Measurements from ENCODE around the gene MAP2. TPM values are rescaled to one million over a fixed set of nuclear protein-coding genes. Genes with fewer than 3 reads are reported as not detected.

MAP2 gene
- total and polyA plus RNA-seq, 4 donors: 0.70 to 4.2 (median 1.9) TPM

- no peak for DNase-seq (ENCODE audit: low spot score)
- Histone ChIP-seq H3K9ac (ENCODE audit: low read depth in 1 of 2, low read length in 2 of 2) (no peak overlapping the region), H3K9me3 (ENCODE audit: control insufficient read depth in 4 of 4, low read length in 3 of 4) (peaks cover 0 to 11% (median 0%) of the 10 kb centered on the region in 4 donors), H3K27ac (ENCODE audit: low read depth in 1 of 2, low read length in 2 of 2) (no peak overlapping the region), H3K4me1 (ENCODE audit: control insufficient read depth in 4 of 4, insufficient read depth in 4 of 4, low read length in 3 of 4) (no peaks in the 10 kb centered on the region), H3K36me3 (ENCODE audit: control insufficient read depth in 4 of 4, insufficient read depth in 3 of 4, low read depth in 1 of 4, low read length in 3 of 4) (no peaks in the 10 kb centered on the region), H3K27me3 (ENCODE audit: control insufficient read depth in 4 of 4, insufficient read depth in 4 of 4, low read length in 3 of 4) (no peaks in the 10 kb centered on the region), H3K4me3 (ENCODE audit: low read depth in 1 of 3, low read length in 3 of 3) (no peak overlapping the region)
- TF ChIP-seq HNF4A (conservative IDR thresholded peaks at IDR 0.05) (no peak), TAF1 (conservative IDR thresholded peaks at IDR 0.05) (no peak), SP1 (IDR thresholded peaks at IDR 0.05) (no peak), GABPA (IDR thresholded peaks at IDR 0.05 in 1 of 2, conservative IDR thresholded peaks at IDR 0.05 in 1 of 2) (no peak), EGR1 (IDR thresholded peaks at IDR 0.05; ENCODE audit: low read depth in 2 of 2) (no peak)
- 76% methylated on average over 1 of the region's 1 CpG for WGBS
Measured at GRCh38 chr2:209413311-209414014, 10.4 kb upstream of the MAP2 start.

GRCh38 chr2:209416913-209417312 is 6.9 kb upstream of the MAP2 start:
- no peak overlapping the region for H3K9ac ChIP-seq (ENCODE audit: low read depth in 1 of 2, low read length in 2 of 2)
- no peak for DNase-seq (ENCODE audit: low spot score)
- no peaks in the 10 kb centered on the region for H3K4me1 ChIP-seq (ENCODE audit: control insufficient read depth in 4 of 4, insufficient read depth in 4 of 4, low read length in 3 of 4)
- H3K9me3 ChIP-seq (ENCODE audit: control insufficient read depth in 4 of 4, low read length in 3 of 4): peaks cover 0 to 11% (median 0%) of the 10 kb centered on the region in 4 donors
- no peak overlapping the region for H3K27ac ChIP-seq (ENCODE audit: low read depth in 1 of 2, low read length in 2 of 2)
- no peaks in the 10 kb centered on the region for H3K27me3 ChIP-seq (ENCODE audit: control insufficient read depth in 4 of 4, insufficient read depth in 4 of 4, low read length in 3 of 4)
- no peak overlapping the region for H3K4me3 ChIP-seq (ENCODE audit: low read depth in 1 of 3, low read length in 3 of 3)
- no peaks in the 10 kb centered on the region for H3K36me3 ChIP-seq (ENCODE audit: control insufficient read depth in 4 of 4, insufficient read depth in 3 of 4, low read depth in 1 of 4, low read length in 3 of 4)
- TF ChIP-seq SP1 (IDR thresholded peaks at IDR 0.05) (no peak), REST (IDR thresholded peaks at IDR 0.05) (no peak), FOXA1 (IDR thresholded peaks at IDR 0.05) (no peak), JUND (IDR thresholded peaks at IDR 0.05) (no peak), TAF1 (conservative IDR thresholded peaks at IDR 0.05) (no peak), YY1 (IDR thresholded peaks at IDR 0.05) (no peak)

GRCh38 chr2:209422191-209422754 is 1.6 kb upstream of the MAP2 start:
- no peak for DNase-seq (ENCODE audit: low spot score)
- Histone ChIP-seq H3K4me1 (ENCODE audit: control insufficient read depth in 4 of 4, insufficient read depth in 4 of 4, low read length in 3 of 4) (peaks cover 0 to 15% (median 10%) of the 10 kb centered on the region in 4 donors), H3K9ac (ENCODE audit: low read depth in 1 of 2, low read length in 2 of 2) (no peak overlapping the region), H3K36me3 (ENCODE audit: control insufficient read depth in 4 of 4, insufficient read depth in 3 of 4, low read depth in 1 of 4, low read length in 3 of 4) (no peaks in the 10 kb centered on the region), H3K4me3 (ENCODE audit: low read depth in 1 of 3, low read length in 3 of 3) (no peak overlapping the region), H3K27ac (ENCODE audit: low read depth in 1 of 2, low read length in 2 of 2) (no peak overlapping the region), H3K9me3 (ENCODE audit: control insufficient read depth in 4 of 4, low read length in 3 of 4) (no peaks in the 10 kb centered on the region), H3K27me3 (ENCODE audit: control insufficient read depth in 4 of 4, insufficient read depth in 4 of 4, low read length in 3 of 4) (peaks cover 0 to 6% (median 0%) of the 10 kb centered on the region in 4 donors)
- TF ChIP-seq MAX (IDR thresholded peaks at IDR 0.05): no peak
- no peak for TF ChIP-seq TAF1 (conservative IDR thresholded peaks at IDR 0.05)
- no peak for TF ChIP-seq NR2F2 (IDR thresholded peaks at IDR 0.05)
- TF ChIP-seq CTCF (IDR thresholded peaks at IDR 0.05; ENCODE audit: low read depth, low read length, missing input control): no peak
- no peak for TF ChIP-seq ATF3 (IDR thresholded peaks at IDR 0.05)
- no peak for TF ChIP-seq RXRA (IDR thresholded peaks at IDR 0.05)
- no peak for TF ChIP-seq YY1 (IDR thresholded peaks at IDR 0.05)
- no peak for TF ChIP-seq EGR1 (IDR thresholded peaks at IDR 0.05; ENCODE audit: low read depth in 2 of 2)
- no peak for TF ChIP-seq JUND (IDR thresholded peaks at IDR 0.05)
- no peak for TF ChIP-seq GABPA (IDR thresholded peaks at IDR 0.05 in 1 of 2, conservative IDR thresholded peaks at IDR 0.05 in 1 of 2)
- TF ChIP-seq HNF4A (conservative IDR thresholded peaks at IDR 0.05): no peak
- TF ChIP-seq RAD21 (IDR thresholded peaks at IDR 0.05): no peak
- no peak for TF ChIP-seq REST (IDR thresholded peaks at IDR 0.05)
- 85% methylated on average over 6 of the region's 6 CpGs for WGBS

Data from liver (tissue), 9 donors.